NCI-H510A treated with DMSO at 0.1 percent for 48 hours (cell line): Measurements from ENCODE around the gene LAMB1.
"Not testable (repeated sequence)": the region's sequence is repeated elsewhere in the genome, so short reads cannot be mapped to it uniquely, and the experiment has no call there.

Experiments used
- DNase-seq: peaks from one replicate; lab custom pipeline; 2025; lab: John Stamatoyannopoulos, UW

Gene LAMB1

DNA sequence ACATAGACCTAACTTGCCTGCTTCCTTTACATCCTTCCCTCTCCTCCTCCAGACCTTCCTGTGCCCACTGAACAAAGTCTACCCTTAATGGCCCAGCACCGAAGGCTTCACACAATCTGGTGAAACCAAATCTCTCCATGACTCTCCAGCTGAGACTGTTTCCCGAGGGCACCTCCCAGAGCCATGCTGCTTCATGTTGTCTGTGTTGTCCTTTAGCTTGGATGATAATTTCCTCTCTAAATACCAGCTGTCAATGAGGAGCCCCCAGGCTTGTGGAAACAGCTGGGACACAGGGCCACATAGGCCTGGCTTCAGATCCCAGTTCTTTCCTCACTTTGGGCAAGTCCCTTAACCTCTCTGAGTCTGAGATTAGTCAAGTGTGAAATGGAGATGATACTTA, 57.6 kb downstream of the LAMB1 start:
- no peak for DNase-seq

GRCh38 chr7:107944411-107945169, 58.4 kb downstream of the LAMB1 start:
- no peak for DNase-seq

DNA sequence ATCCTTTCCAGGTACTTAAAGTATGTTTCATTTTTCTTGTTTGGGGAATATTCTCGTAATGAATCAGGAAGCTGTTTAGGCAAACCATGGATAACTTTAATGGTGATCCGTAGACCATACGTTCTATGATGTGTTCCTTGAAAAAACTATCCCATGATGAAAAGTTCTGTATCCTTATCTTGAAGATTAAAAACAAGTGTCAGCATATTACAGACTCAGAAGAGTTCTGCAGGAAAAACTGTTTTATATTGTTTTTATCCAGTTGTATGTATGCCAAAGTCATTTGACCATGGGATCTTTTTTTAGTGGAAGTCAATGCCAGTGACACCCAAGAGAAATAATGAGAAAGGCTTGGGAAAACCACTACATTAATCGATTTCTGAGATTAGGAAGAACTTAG, 59.9 kb downstream of the LAMB1 start:
- DNase-seq, result no peak

- no peak for DNase-seq
Observed at GRCh38 chr7:107940951-107941350, 62.0 kb downstream of the LAMB1 start.

DNA sequence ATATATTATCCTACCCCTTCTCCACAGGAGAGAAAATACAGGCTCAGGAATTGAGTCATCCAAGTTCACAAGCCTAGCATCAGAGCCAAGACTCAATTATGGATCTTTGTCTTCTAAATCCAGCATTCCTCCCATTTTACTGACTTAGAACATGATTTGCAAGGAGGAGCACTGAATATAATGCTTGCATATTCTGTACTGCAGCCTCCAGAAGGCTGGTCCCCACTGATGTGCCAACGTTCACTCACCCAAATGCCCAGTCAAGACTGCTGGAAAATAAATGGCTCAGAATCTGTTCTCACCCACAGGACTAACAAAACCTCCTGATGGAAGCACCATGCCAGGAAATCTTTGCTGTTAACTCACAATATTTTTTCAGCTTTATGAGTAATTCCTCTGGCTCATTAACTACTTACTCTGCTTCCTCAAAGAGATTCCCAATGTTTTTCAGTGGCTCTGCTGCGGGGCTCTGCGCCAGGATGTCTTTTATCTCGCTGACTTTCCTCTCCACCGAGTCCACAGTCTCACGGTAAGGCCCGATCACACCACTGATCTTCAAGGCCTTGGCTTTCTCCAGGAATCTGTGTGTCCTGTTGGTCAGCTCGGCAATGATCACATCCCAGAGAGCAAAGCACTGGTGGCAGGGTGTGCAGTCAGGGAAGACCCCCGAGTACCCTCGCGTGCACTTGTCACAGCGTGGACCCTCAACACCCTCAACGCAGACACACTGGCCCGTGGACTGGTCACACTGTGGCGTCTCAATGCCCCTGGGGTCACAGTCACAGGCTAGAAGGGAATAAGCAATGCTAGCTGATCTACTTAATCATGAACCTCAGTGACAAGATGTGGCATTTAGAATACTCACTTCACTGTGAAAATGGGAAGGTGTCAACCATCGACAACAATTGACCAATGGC, 63.1 kb downstream of the LAMB1 start:
- no peak for DNase-seq

GRCh38 chr7:107938456-107939250, 64.3 kb downstream of the LAMB1 start:
- no peak for DNase-seq

- DNase-seq, result no peak
Observed at GRCh38 chr7:107937531-107937930, 65.4 kb downstream of the LAMB1 start.

DNA sequence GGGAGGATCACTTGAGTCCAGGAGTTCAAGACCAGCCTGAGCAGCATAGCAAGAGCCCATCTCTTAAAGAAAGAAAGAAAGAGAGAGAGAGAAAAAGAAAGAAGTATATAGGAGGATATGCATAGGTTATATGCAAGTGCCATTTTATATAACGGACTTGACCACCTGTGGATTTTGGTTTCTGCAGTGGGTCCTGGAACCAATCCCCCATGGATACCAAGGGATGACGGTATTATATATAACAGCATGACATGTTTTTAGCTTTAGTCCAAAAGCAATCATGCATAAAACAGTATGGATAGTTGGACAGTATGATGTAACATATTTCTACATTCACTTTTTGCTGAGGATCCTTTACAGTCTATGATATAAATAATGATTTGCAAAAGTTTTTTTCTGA, 66.6 kb downstream of the LAMB1 start:
- no peak for DNase-seq

DNA sequence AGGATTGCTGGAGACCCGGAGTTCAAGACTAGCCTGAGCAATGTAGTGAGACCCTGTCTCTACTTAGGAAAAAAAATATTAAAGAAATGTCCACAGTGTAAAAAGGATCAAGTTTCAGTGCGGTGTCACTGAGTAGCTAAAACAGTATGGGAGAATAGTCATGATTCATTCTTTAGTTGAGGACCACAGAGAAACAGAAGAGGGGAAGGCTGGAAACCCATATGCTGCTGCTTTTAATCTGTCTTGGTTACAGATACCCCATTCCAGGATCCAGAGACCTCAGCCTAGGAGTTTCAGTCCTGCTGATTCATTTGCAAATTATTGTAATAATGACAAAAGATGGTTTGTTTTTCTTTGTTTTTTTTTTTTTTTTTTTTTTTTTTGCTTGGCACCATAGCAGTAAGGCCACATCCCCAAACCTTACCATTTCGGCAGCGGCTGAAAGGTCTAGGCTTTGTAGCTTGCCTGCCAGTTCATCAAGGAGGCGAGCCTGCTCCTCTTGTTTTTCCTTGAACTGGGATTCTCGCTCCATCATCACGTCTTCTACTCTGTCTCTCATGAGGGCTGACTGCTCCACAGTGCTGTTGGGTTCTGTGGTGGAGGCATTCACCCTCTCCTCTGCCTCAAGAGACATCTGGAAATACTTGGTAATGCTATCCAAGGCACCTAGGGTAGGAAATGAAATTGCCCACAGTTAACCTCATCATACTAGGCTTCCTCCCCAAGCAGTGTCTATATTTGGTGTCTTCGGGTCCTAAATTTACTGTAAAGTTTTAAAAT, 67.8 kb downstream of the LAMB1 start:
- DNase-seq, result no peak

DNA sequence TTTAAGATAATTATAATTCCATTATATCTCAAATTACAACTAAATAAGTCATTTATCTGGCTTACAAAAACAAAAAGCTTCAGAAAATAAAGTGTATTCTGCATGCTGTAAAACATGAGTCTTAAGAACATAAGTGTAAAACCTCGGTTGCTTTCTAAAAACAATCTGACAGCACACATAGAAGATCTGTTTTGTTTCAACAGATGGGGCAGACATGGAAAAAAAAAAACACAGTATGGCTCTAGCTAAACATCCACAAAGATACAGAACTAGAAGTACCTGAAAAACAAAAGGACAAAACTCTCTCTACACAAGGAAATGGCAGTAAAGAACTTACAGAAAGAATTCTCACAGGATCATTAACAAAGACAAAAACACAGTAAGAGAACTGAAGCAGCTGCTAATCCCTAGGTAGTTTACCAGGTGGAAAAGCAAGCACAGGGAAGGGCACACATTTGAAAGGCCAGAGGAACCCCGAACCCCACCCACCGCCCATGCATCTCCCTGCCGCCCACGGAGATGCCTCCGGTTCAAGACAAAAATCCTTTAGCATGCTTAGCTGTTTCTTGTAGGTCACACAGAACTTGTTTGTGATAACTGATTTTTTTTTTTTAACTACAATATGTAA, 69.5 kb downstream of the LAMB1 start:
- DNase-seq, result no peak

- no peak for DNase-seq
Observed at GRCh38 chr7:107932805-107933204, 70.2 kb downstream of the LAMB1 start.

- no peak for DNase-seq
Observed at GRCh38 chr7:107931740-107932515, 71.0 kb downstream of the LAMB1 start.

- DNase-seq, result no peak
Observed at GRCh38 chr7:107926481-107926880, 76.5 kb downstream of the LAMB1 start.

DNA sequence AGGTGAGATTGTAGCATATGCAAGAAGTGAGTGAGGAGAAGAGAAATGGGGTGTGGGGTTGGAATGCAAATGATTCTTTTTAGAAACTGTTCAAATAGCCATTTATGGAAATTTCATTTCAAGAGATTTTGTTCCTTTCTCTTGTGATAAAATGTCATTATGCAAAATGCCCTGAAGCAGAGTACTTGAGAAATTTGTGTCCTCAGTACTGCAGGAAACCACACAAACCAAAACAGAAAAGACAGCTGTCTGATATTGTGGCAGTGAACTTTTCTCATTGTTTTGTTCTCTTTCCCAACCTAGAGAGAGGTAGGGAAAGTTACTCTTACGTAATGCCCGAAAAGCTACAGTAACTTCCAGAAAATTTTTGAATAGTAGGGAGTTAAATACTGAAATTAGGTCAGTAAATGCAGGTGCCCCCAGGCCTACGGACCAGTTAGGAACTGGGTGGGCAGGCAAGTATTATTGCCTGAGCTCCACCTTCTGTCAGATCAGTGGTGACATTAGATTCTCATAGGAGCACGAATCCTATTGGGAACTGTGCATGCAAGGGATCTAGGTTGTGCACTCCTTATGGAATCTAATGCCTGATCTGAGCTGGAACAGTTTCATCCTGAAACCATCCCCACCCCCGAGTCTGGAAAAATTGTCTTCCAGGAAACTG, 78.0 kb downstream of the LAMB1 start:
- DNase-seq, result no peak

DNA sequence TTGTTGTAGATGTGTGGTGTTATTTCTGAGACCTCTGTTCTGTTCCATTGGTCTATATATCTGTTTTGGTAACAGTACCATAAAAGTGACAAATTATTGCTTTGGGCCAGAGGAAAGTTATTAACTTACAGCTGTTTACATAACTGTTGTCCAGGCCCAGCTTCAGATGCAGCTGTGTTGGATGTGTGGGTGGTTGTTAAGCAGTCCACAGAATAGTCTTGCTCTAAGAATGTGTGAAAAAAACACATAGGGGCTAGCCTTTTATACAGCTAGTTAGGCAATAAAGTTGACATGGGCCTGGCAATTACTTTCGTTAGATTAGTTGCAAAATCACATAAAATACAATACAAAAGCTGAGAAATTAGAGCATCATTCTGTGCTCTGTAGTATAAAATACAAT, 80.1 kb downstream of the LAMB1 start:
- DNase-seq, result no peak

GRCh38 chr7:107921826-107922225, 81.1 kb downstream of the LAMB1 start:
- DNase-seq, result not testable (repeated sequence)

DNA sequence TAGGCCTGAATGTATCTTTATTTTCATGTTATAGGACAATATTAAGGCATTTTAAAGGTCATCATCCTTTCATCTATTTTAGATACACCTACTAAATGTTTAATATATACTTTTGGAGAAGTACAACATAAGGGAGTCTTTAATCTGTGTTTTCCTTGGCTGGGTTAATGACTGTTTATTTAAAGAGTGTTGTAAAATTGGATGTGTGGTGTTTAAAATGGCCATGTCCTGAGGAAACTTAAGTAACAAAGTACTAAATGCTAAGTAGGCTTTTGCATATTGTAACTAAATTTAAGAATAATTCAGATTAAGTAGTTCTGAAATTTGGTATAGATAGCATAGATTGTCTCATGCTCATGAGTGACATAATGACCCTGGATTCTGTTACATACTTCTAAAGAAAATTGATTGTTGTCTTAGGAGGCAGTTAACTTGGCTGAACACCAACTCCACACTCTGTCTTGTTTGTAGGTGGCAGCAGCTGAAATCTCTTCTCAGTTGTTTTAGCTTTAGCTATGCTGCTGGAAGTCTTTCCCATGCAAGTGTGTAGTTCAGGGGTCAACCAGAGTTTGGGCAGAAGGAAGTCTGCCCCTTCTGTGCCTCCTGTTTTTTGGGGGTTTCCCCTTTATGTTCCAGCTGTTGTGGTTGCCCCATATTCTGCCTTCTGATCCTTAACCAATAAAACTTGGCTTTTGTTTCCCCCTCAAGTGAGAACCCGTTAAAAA, 82.8 kb downstream of the LAMB1 start:
- DNase-seq, result no peak

DNA sequence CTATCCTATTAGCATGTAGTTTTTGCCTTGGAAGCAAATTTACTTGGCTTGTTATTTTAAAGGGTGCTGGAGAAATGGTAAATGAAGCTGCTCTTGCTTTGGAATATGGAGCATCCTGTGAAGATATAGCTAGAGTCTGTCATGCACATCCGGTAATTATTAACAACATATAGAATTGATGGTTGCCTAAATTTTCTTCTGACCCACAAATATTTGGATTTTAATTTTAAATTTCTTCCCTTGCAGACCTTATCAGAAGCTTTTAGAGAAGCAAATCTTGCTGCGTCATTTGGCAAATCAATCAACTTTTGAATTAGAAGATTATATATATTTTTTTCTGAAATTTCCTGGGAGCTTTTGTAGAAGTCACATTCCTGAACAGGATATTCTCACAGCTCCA, 84.0 kb downstream of the LAMB1 start:
- no peak for DNase-seq
